SU-DHL-6 (cell line): ENCODE data around the gene TACO1.

Experiments
- EZH2phosphoT487 ChIP-seq: fragments of 200-600 bp; sonication (generic), shearing (Covaris generic); conservative IDR thresholded peaks from 2 replicates; pipeline ENCODE4 v1.6.1; 2018; ENCODE audit warnings: mild to moderate bottlenecking, antibody characterized with exemption, low read length, moderate library complexity, mixed read lengths
- TF ChIP-seq, protein P1 (sequence below): fragments of 200-600 bp; sonication (generic); IDR thresholded peaks from one replicate; pipeline ENCODE4 v1.5.1; 2017; ENCODE audit warnings: antibody characterized with exemption, mild to moderate bottlenecking, low read length, moderate library complexity; ENCODE audit not compliant: insufficient read depth, poor library complexity, severe bottlenecking

DNA sequence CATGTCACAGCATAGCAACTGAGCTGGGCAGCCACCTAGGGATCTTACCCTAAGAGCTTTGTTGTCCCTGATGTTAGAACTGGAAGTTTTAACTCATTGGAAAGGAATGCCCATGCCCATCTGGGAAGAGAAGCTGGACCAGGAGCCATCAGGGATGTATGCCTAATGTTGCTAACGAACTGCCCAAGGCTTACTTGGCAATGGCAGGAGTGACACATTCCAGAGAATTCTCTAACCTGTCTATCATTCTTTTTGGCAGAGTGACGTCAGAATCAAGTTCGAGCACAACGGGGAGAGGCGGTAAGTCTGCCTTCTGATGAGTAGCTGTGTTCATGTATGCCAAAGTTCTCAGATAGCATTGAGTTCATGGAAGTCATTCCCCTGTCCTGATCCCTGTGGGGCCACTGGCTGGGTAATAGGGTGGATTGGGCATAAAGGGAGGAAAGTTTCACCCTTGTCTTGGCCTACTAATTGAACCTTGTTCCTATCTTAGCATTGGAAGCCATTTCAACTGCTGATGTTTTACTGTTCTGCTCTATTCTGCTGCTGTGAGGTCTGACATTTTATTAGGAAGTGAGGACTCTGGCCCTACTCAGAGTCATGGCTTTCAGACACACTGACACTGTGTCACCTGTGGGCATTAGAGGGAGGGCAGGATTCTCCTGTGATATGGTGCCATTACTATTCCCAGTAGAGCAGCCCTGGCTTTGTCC lies 45.2 kb downstream of the TACO1 start:
- TF ChIP-seq, protein P1, sequence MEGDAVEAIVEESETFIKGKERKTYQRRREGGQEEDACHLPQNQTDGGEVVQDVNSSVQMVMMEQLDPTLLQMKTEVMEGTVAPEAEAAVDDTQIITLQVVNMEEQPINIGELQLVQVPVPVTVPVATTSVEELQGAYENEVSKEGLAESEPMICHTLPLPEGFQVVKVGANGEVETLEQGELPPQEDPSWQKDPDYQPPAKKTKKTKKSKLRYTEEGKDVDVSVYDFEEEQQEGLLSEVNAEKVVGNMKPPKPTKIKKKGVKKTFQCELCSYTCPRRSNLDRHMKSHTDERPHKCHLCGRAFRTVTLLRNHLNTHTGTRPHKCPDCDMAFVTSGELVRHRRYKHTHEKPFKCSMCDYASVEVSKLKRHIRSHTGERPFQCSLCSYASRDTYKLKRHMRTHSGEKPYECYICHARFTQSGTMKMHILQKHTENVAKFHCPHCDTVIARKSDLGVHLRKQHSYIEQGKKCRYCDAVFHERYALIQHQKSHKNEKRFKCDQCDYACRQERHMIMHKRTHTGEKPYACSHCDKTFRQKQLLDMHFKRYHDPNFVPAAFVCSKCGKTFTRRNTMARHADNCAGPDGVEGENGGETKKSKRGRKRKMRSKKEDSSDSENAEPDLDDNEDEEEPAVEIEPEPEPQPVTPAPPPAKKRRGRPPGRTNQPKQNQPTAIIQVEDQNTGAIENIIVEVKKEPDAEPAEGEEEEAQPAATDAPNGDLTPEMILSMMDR, result no peak
- no peak for TF ChIP-seq EZH2phosphoT487
